Measurements from ENCODE around the gene VPS33B.
"Not testable (repeated sequence)": the region's sequence is repeated elsewhere in the genome, so short reads cannot be mapped to it uniquely, and the experiment has no call there.

The VPS33B gene

GRCh38 chr15:91022075-91022831 is at the start of gene VPS33B:
TSS of gene VPS33B (minus strand) at chr15:91022594. CDS start at chr15:91022249, 345 bp downstream.
- in situ Hi-C loops (cut with MboI; ENCODE audit: low sequenced_read_pairs) = no loop called here

GRCh38 chr15:91072161-91072560 is 49.8 kb upstream of the VPS33B start:
- in situ Hi-C loops (cut with MboI; ENCODE audit: low sequenced_read_pairs) = loop anchor here (25.0 kb wide), 1 partner anchor 1015 kb away; no protein-coding TSS in a partner anchor

GRCh38 chr15:91070872-91071271 is 48.5 kb upstream of the VPS33B start:
- in situ Hi-C loops (cut with MboI; ENCODE audit: low sequenced_read_pairs) = loop anchor here (25.0 kb wide), 1 partner anchor 1016 kb away; no protein-coding TSS in a partner anchor

- in situ Hi-C loops (cut with MboI; ENCODE audit: low sequenced_read_pairs) = loop anchor here (25.0 kb wide), 1 partner anchor 1018 kb away; no protein-coding TSS in a partner anchor
Measured at GRCh38 chr15:91068966-91069365, 46.6 kb upstream of the VPS33B start.

- in situ Hi-C loops (cut with MboI; ENCODE audit: low sequenced_read_pairs) = loop anchor here (25.0 kb wide), 1 partner anchor 1019 kb away; no protein-coding TSS in a partner anchor
Measured at GRCh38 chr15:91068436-91068835, 46.0 kb upstream of the VPS33B start.

- in situ Hi-C loops (cut with MboI; ENCODE audit: low sequenced_read_pairs) = loop anchor here (25.0 kb wide), 1 partner anchor 1020 kb away; no protein-coding TSS in a partner anchor
Measured at GRCh38 chr15:91067036-91067435, 44.6 kb upstream of the VPS33B start.

GRCh38 chr15:91065505-91065904 is 43.1 kb upstream of the VPS33B start:
- in situ Hi-C loops (cut with MboI; ENCODE audit: low sequenced_read_pairs) = loop anchor here (25.0 kb wide), 1 partner anchor 1022 kb away; no protein-coding TSS in a partner anchor

GRCh38 chr15:91061997-91062396 is 39.6 kb upstream of the VPS33B start:
- in situ Hi-C loops (cut with MboI; ENCODE audit: low sequenced_read_pairs) = loop anchor here (25.0 kb wide), 1 partner anchor 1025 kb away; no protein-coding TSS in a partner anchor

- in situ Hi-C loops (cut with MboI; ENCODE audit: low sequenced_read_pairs) = loop anchor here (25.0 kb wide), 1 partner anchor 1026 kb away; no protein-coding TSS in a partner anchor
Measured at GRCh38 chr15:91061230-91061629, 38.8 kb upstream of the VPS33B start.

- in situ Hi-C loops (cut with MboI; ENCODE audit: low sequenced_read_pairs) = loop anchor here (10.0 to 25.0 kb wide), 2 partner anchors 219 to 1032 kb away; no protein-coding TSS in a partner anchor
Measured at GRCh38 chr15:91055548-91056331, 33.3 kb upstream of the VPS33B start.

- in situ Hi-C loops (cut with MboI; ENCODE audit: low sequenced_read_pairs) = loop anchor here (10.0 to 25.0 kb wide), 2 partner anchors 220 to 1032 kb away; no protein-coding TSS in a partner anchor
Measured at GRCh38 chr15:91054816-91055215, 32.4 kb upstream of the VPS33B start.

- in situ Hi-C loops (cut with MboI; ENCODE audit: low sequenced_read_pairs) = loop anchor here (10.0 to 25.0 kb wide), 2 partner anchors 224 to 1036 kb away; no protein-coding TSS in a partner anchor
Measured at GRCh38 chr15:91051248-91051647, 28.9 kb upstream of the VPS33B start.

GRCh38 chr15:91050128-91050455 is 27.7 kb upstream of the VPS33B start:
- in situ Hi-C loops (cut with MboI; ENCODE audit: low sequenced_read_pairs) = loop anchor here (10.0 to 25.0 kb wide), 2 partner anchors 225 to 1037 kb away; no protein-coding TSS in a partner anchor

- in situ Hi-C loops (cut with MboI; ENCODE audit: low sequenced_read_pairs) = loop anchor here (10.0 to 25.0 kb wide), 2 partner anchors 225 to 1038 kb away; no protein-coding TSS in a partner anchor
Measured at GRCh38 chr15:91049378-91050127, 27.2 kb upstream of the VPS33B start.

- in situ Hi-C loops (cut with MboI; ENCODE audit: low sequenced_read_pairs) = no loop called here
Measured at GRCh38 chr15:91047545-91048199, 25.3 kb upstream of the VPS33B start.

GRCh38 chr15:91046056-91046455 is 23.7 kb upstream of the VPS33B start:
- in situ Hi-C loops (cut with MboI; ENCODE audit: low sequenced_read_pairs) = not testable (repeated sequence)

GRCh38 chr15:91045065-91045464 is 22.7 kb upstream of the VPS33B start:
- in situ Hi-C loops (cut with MboI; ENCODE audit: low sequenced_read_pairs) = no loop called here

GRCh38 chr15:91043202-91043874 is 20.9 kb upstream of the VPS33B start:
- in situ Hi-C loops (cut with MboI; ENCODE audit: low sequenced_read_pairs) = no loop called here

GRCh38 chr15:91040856-91041255 is 18.5 kb upstream of the VPS33B start:
- in situ Hi-C loops (cut with MboI; ENCODE audit: low sequenced_read_pairs) = no loop called here

Data from HL-60/S4 treated with phorbol 12-myristate 13-acetate at 8.2 ng/mL for 4 days and 3 days (cell line).